ENCODE results near the gene MALAT1. TPM values are rescaled to one million over a fixed set of nuclear protein-coding genes. Genes with fewer than 3 reads are reported as not detected.
"Not testable (repeated sequence)": the region's sequence is repeated elsewhere in the genome, so short reads cannot be mapped to it uniquely, and the experiment has no call there.

Gene MALAT1
- total RNA-seq, result 1,000 to 10,000 TPM; 2,463 to 2,829 TPM

GRCh38 chr11:65498977-65499712, at the start of gene MALAT1:
TSS of gene MALAT1 (plus strand) at chr11:65499045.
- Mint-ChIP-seq H3K4me3 (no peak within 1 kb of the TSS), H3K9me3 (no peaks in the 10 kb centered on the region), H3K27ac (no peak within 1 kb of the TSS), H3K27me3 (peaks cover 9% of the 10 kb centered on the region), H3K4me1 (peaks cover 33% of the 10 kb centered on the region), H3K36me3 (peaks cover 7% of the 10 kb centered on the region)
- peak; percentile 92 for DNase-seq

- not testable (repeated sequence) for H3K9me3 Mint-ChIP-seq, H3K27ac Mint-ChIP-seq, H3K4me3 Mint-ChIP-seq, H3K27me3 Mint-ChIP-seq, DNase-seq, H3K36me3 Mint-ChIP-seq
- H3K4me1 Mint-ChIP-seq, result peaks cover 10% of the 10 kb centered on the region
Measured at GRCh38 chr11:65451301-65451700, 47.5 kb upstream of the MALAT1 start.

- Mint-ChIP-seq H3K4me1 (peaks cover 13% of the 10 kb centered on the region), H3K27ac (peak overlapping the region; percentile 58)
- not testable (repeated sequence) for H3K9me3 Mint-ChIP-seq, DNase-seq, H3K4me3 Mint-ChIP-seq, H3K36me3 Mint-ChIP-seq, H3K27me3 Mint-ChIP-seq
Measured at GRCh38 chr11:65452259-65452658, 46.6 kb upstream of the MALAT1 start.

- peaks cover 13% of the 10 kb centered on the region for H3K4me1 Mint-ChIP-seq
- no peak overlapping the region for H3K4me3 Mint-ChIP-seq
- no peak for DNase-seq
- H3K27me3 Mint-ChIP-seq, result no peaks in the 10 kb centered on the region
- peaks cover 2% of the 10 kb centered on the region for H3K9me3 Mint-ChIP-seq
- no peak overlapping the region for H3K27ac Mint-ChIP-seq
- no peaks in the 10 kb centered on the region for H3K36me3 Mint-ChIP-seq
Measured at GRCh38 chr11:65452806-65453490, 45.9 kb upstream of the MALAT1 start.

- Mint-ChIP-seq H3K4me3 (peak overlapping the region; percentile 94), H3K4me1 (peaks cover 13% of the 10 kb centered on the region), H3K9me3 (peaks cover 2% of the 10 kb centered on the region), H3K27ac (no peak overlapping the region), H3K36me3 (no peaks in the 10 kb centered on the region), H3K27me3 (no peaks in the 10 kb centered on the region)
- no peak for DNase-seq
Measured at GRCh38 chr11:65454311-65454695, 44.5 kb upstream of the MALAT1 start.

GRCh38 chr11:65454696-65455456, 44.0 kb upstream of the MALAT1 start:
- H3K36me3 Mint-ChIP-seq, result no peaks in the 10 kb centered on the region
- DNase-seq, result peak; percentile 84
- peak overlapping the region; percentile 89 for H3K27ac Mint-ChIP-seq
- H3K27me3 Mint-ChIP-seq, result no peaks in the 10 kb centered on the region
- peaks cover 17% of the 10 kb centered on the region for H3K4me1 Mint-ChIP-seq
- H3K9me3 Mint-ChIP-seq, result peaks cover 2% of the 10 kb centered on the region
- H3K4me3 Mint-ChIP-seq, result peak overlapping the region; percentile 94

GRCh38 chr11:65456418-65456817, 42.4 kb upstream of the MALAT1 start:
- H3K4me3 Mint-ChIP-seq, result peak overlapping the region; percentile 53
- no peaks in the 10 kb centered on the region for H3K9me3 Mint-ChIP-seq
- peaks cover 17% of the 10 kb centered on the region for H3K4me1 Mint-ChIP-seq
- no peaks in the 10 kb centered on the region for H3K36me3 Mint-ChIP-seq
- no peak for DNase-seq
- no peaks in the 10 kb centered on the region for H3K27me3 Mint-ChIP-seq
- no peak overlapping the region for H3K27ac Mint-ChIP-seq

GRCh38 chr11:65459552-65459951, 39.3 kb upstream of the MALAT1 start:
- H3K27me3 Mint-ChIP-seq, result no peaks in the 10 kb centered on the region
- H3K27ac Mint-ChIP-seq, result no peak overlapping the region
- peaks cover 14% of the 10 kb centered on the region for H3K4me1 Mint-ChIP-seq
- no peak overlapping the region for H3K4me3 Mint-ChIP-seq
- H3K9me3 Mint-ChIP-seq, result no peaks in the 10 kb centered on the region
- no peaks in the 10 kb centered on the region for H3K36me3 Mint-ChIP-seq
- no peak for DNase-seq

GRCh38 chr11:65465471-65465870, 33.4 kb upstream of the MALAT1 start:
- H3K36me3 Mint-ChIP-seq, H3K9me3 Mint-ChIP-seq, H3K27ac Mint-ChIP-seq, DNase-seq, H3K4me1 Mint-ChIP-seq, H3K4me3 Mint-ChIP-seq, H3K27me3 Mint-ChIP-seq: not testable (repeated sequence)

GRCh38 chr11:65467306-65467705, 31.5 kb upstream of the MALAT1 start:
- DNase-seq, H3K27ac Mint-ChIP-seq, H3K36me3 Mint-ChIP-seq, H3K4me3 Mint-ChIP-seq, H3K27me3 Mint-ChIP-seq, H3K9me3 Mint-ChIP-seq: not testable (repeated sequence)
- peaks cover 19% of the 10 kb centered on the region for H3K4me1 Mint-ChIP-seq

- Mint-ChIP-seq H3K27me3 (no peaks in the 10 kb centered on the region), H3K4me1 (peaks cover 25% of the 10 kb centered on the region), H3K9me3 (no peaks in the 10 kb centered on the region), H3K4me3 (no peak overlapping the region), H3K27ac (no peak overlapping the region), H3K36me3 (no peaks in the 10 kb centered on the region)
- peak; percentile 57 for DNase-seq
Measured at GRCh38 chr11:65468874-65469333, 29.9 kb upstream of the MALAT1 start.

- H3K36me3 Mint-ChIP-seq, result no peaks in the 10 kb centered on the region
- H3K27ac Mint-ChIP-seq, result peak overlapping the region; percentile 98
- no peaks in the 10 kb centered on the region for H3K27me3 Mint-ChIP-seq
- no peak overlapping the region for H3K4me3 Mint-ChIP-seq
- no peak for DNase-seq
- H3K4me1 Mint-ChIP-seq, result peaks cover 28% of the 10 kb centered on the region
- no peaks in the 10 kb centered on the region for H3K9me3 Mint-ChIP-seq
Measured at GRCh38 chr11:65470433-65471049, 28.3 kb upstream of the MALAT1 start.

GRCh38 chr11:65471447-65471891, 27.4 kb upstream of the MALAT1 start:
- Mint-ChIP-seq H3K9me3 (no peaks in the 10 kb centered on the region), H3K4me1 (peaks cover 32% of the 10 kb centered on the region), H3K27me3 (no peaks in the 10 kb centered on the region), H3K27ac (peak overlapping the region; percentile 98), H3K4me3 (peak overlapping the region; percentile 64), H3K36me3 (peaks cover 2% of the 10 kb centered on the region)
- peak; percentile 28 for DNase-seq

GRCh38 chr11:65472588-65473277, 26.1 kb upstream of the MALAT1 start:
- H3K4me1 Mint-ChIP-seq, result peaks cover 33% of the 10 kb centered on the region
- H3K27ac Mint-ChIP-seq, result peak overlapping the region; percentile 98
- H3K4me3 Mint-ChIP-seq, result peak overlapping the region; percentile 64
- not testable (repeated sequence) for DNase-seq, H3K27me3 Mint-ChIP-seq, H3K36me3 Mint-ChIP-seq, H3K9me3 Mint-ChIP-seq
